Measurements from ENCODE around the gene REV1.

Gene REV1

DNA sequence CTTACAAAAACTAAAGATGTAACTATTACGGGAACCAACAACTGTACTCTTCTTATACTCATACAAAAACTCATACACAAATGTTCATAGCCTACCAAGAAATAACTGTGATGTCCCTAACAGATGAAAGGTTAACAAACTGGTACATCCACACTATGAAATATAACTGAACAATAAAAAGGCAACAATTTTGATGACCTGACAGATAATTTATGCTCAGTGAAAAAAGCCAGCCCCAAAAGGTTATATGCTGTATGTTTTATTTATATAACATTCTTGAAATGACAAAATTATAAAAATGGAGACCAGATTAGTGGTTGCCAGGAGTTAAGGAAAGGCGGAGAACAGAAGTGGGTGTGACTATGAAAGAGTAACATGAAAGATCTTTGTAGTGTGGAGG, 31.3 kb downstream of the REV1 start:
- ChIA-PET POLR2A (no interaction called here), CTCF (no interaction called here)
- no peak for DNase-seq (ENCODE audit: extremely low spot score)
- TF ChIP-seq, protein P1, sequence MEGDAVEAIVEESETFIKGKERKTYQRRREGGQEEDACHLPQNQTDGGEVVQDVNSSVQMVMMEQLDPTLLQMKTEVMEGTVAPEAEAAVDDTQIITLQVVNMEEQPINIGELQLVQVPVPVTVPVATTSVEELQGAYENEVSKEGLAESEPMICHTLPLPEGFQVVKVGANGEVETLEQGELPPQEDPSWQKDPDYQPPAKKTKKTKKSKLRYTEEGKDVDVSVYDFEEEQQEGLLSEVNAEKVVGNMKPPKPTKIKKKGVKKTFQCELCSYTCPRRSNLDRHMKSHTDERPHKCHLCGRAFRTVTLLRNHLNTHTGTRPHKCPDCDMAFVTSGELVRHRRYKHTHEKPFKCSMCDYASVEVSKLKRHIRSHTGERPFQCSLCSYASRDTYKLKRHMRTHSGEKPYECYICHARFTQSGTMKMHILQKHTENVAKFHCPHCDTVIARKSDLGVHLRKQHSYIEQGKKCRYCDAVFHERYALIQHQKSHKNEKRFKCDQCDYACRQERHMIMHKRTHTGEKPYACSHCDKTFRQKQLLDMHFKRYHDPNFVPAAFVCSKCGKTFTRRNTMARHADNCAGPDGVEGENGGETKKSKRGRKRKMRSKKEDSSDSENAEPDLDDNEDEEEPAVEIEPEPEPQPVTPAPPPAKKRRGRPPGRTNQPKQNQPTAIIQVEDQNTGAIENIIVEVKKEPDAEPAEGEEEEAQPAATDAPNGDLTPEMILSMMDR (IDR thresholded peaks at IDR 0.05; ENCODE audit: control extremely low read depth, extremely low read depth, low read depth, missing control alignments), result no peak

DNA sequence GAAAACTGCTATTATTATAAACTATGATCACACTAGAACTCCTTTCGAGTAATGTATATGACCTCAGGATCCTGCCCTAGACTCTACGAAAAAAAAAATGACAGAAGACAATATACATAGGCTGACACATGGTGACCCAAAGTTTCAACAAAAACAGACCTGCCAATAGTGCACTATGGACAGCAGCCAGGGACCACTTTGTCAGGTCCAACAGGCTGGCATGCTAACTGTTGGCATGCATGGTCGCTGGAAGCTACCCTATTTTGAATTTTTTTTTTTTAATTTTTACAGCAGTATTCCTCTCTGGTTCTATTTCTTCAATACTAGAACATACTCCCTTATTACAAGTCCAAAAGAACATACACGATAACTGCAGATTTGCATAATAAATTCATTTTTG, 38.1 kb downstream of the REV1 start:
- POLR2A ChIA-PET, result no interaction called here
- TF ChIP-seq, protein P1 (IDR thresholded peaks at IDR 0.05; ENCODE audit: control extremely low read depth, extremely low read depth, low read depth, missing control alignments), result no peak
- DNase-seq (ENCODE audit: extremely low spot score), result no peak
- CTCF ChIA-PET, result interaction anchor here (1.1 to 1.2 kb wide), 2 partner anchors 9 to 13 kb away, joined by 3 to 4 read pairs; no protein-coding TSS in a partner anchor

DNA sequence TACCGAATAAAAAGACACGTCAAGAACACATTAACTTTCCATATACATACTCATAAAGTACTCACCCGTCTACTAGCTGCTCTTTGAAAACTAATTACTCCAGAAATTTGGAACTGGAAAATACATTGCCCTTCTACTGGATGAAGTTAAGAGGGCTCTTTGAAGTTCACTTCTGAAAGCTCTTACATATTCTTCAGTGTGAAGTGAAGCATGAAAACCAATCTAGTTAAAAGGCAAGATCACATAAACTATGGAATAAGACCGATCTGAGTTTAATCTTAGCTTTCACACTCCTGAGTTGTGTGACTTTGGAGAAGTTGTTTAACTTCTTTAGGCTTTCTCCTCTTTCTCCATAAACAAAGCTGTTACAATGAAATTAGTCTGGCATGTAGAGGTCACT, 38.5 kb downstream of the REV1 start:
- TF ChIP-seq, protein P1 (IDR thresholded peaks at IDR 0.05; ENCODE audit: control extremely low read depth, extremely low read depth, low read depth, missing control alignments), result no peak
- ChIA-PET CTCF (interaction anchor here (1.1 to 1.5 kb wide), 3 partner anchors 9 to 12 kb away, joined by 3 read pairs; no protein-coding TSS in a partner anchor), POLR2A (no interaction called here)
- DNase-seq (ENCODE audit: extremely low spot score), result no peak

DNA sequence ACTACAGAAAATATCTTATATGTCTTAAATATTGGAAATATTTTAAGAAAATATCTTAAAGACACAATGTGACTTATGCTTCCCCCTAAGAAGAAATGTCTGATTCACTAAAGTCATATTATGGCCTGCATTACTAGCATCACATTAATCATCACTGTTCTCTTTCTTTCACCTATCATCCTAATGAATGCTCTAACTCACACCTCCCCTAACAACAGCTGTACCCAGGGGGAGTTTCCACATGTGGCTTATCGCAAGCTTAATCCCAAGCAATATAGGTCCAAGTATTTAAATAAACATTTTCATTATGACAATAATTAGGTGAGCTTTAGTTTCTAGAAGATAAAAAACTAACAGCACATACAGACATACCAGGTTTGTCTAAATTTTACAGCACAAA, 39.6 kb downstream of the REV1 start:
- TF ChIP-seq, protein P1 (IDR thresholded peaks at IDR 0.05; ENCODE audit: control extremely low read depth, extremely low read depth, low read depth, missing control alignments), result no peak
- ChIA-PET CTCF (interaction anchor here (1.1 to 1.5 kb wide), 2 partner anchors 8 to 13 kb away, joined by 3 read pairs; no protein-coding TSS in a partner anchor), POLR2A (no interaction called here)
- no peak for DNase-seq (ENCODE audit: extremely low spot score)

DNA sequence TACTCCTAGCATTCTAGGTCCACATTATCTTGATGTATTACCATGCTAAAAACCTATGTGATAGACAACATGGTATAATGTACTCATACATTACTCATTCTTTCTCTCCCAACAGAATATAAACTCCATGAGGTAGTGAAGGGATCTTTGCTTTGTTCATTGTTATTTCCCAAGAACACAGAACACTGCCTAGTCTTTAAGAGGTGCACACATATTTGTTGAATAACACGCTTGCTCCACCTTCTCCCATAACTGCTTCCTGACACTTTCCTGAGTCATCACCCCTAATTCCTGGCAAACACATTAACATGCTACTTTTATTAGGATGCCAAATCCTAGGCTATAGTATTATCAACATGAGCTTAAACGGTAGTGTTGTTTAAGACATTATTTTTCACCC, 41.3 kb downstream of the REV1 start:
- TF ChIP-seq, protein P1 (IDR thresholded peaks at IDR 0.05; ENCODE audit: control extremely low read depth, extremely low read depth, low read depth, missing control alignments), result no peak
- DNase-seq (ENCODE audit: extremely low spot score), result no peak
- ChIA-PET POLR2A (no interaction called here), CTCF (interaction anchor here (1.3 kb wide), 1 partner anchor 49 kb away, joined by 3 read pairs; no protein-coding TSS in a partner anchor)

DNA sequence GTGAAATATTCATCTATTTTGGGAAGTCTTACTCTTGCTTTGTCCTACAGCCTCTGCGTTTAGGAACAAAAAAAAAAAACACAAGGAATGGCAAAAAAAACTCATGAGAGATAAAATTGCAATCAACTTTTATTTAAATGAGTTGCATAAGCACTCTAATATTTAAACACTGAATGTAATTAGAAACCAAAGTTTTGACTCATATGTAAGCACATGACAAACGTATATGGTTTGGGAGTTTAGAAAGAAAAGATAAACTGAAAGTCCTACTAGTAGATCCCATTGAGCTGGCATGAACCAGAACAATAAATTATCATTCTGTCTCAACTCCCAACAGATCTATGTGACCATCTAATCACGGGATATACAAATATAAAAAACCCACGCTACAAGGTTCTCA, 44.8 kb downstream of the REV1 start:
- TF ChIP-seq, protein P1 (IDR thresholded peaks at IDR 0.05; ENCODE audit: control extremely low read depth, extremely low read depth, low read depth, missing control alignments), result no peak
- DNase-seq (ENCODE audit: extremely low spot score), result no peak
- POLR2A ChIA-PET, result interaction anchor here (0.7 kb wide), 1 partner anchor 65 kb away, joined by 5 read pairs; no protein-coding TSS in a partner anchor
- CTCF ChIA-PET, result interaction anchor here (1.1 to 1.4 kb wide), 2 partner anchors 9 to 24 kb away, joined by 3 to 5 read pairs; no protein-coding TSS in a partner anchor

Data from GM10248 (cell line).